Measurements from ENCODE around the gene HDAC4. TPM values are rescaled to one million over a fixed set of nuclear protein-coding genes. Genes with fewer than 3 reads are reported as not detected.
"Not testable (repeated sequence)": the region's sequence is repeated elsewhere in the genome, so short reads cannot be mapped to it uniquely, and the experiment has no call there.

The HDAC4 gene
- total RNA-seq (2022): 21.8 and 23.8 TPM in 2 replicates
- percentile 57 among the genes with signal in this experiment for Bru-seq, nascent RNA
- percentile 61 among the genes with signal in this experiment for BruChase-seq, experiment 1, labeled RNA remaining after a 6-hour chase
- BruChase-seq, experiment 2, labeled RNA remaining after a 2-hour chase: percentile 57 among the genes with signal in this experiment
- long read RNA-seq, full-length matches to known transcripts: 2 of 24 reads
- long read RNA-seq, partial matches to known transcripts: 8 of 24 reads
- long read RNA-seq, other reads (novel, unspliced or antisense): 14 of 24 reads

- H3K4me1 Mint-ChIP-seq (ENCODE audit: insufficient read depth, unreplicated experiment): peaks cover 12% of the 10 kb centered on the region
- peaks cover 21% of the 10 kb centered on the region for H3K36me3 Mint-ChIP-seq (ENCODE audit: insufficient read depth, unreplicated experiment)
- peak within 1 kb of the TSS; percentile 100 for H3K27ac Mint-ChIP-seq (ENCODE audit: low read depth, unreplicated experiment)
- ChIA-PET POLR2A (interaction anchor here (0.6 to 2.4 kb wide), 28 partner anchors 8 to 624 kb away, joined by 3 to 22 read pairs (median 4); partner anchors contain the start of gene TWIST2), CTCF (interaction anchor here (0.6 kb wide), 1 partner anchor 20 kb away, joined by 3 read pairs; no protein-coding TSS in a partner anchor)
- TF ChIP-seq CTCF (IDR thresholded peaks at IDR 0.05; ENCODE audit: unreplicated experiment): no peak
- peak within 1 kb of the TSS; percentile 83 for H3K4me3 Mint-ChIP-seq (ENCODE audit: unreplicated experiment)
- intact Hi-C loops (cut with micrococcal nuclease): loop anchor here (2.0 kb wide), 3 partner anchors 44 to 134 kb away; no protein-coding TSS in a partner anchor
- BruUV-seq (replicated peaks): no TSS peak
- H3K9me3 Mint-ChIP-seq (ENCODE audit: unreplicated experiment): no peaks in the 10 kb centered on the region
- H3K27me3 Mint-ChIP-seq (ENCODE audit: insufficient read depth, unreplicated experiment): no peaks in the 10 kb centered on the region
- no peak for DNase-seq (ENCODE audit: unreplicated experiment)
These were observed at the start of gene HDAC4 for GRCh38 chr2:239400596-239401066. Gene HDAC4 (minus strand): TSS chr2:239401020. CDS start chr2:239352699, 48,321 bp downstream.

- H3K27ac Mint-ChIP-seq (ENCODE audit: low read depth, unreplicated experiment); CTCF ChIA-PET; H3K36me3 Mint-ChIP-seq (ENCODE audit: insufficient read depth, unreplicated experiment); H3K9me3 Mint-ChIP-seq (ENCODE audit: unreplicated experiment); DNase-seq (ENCODE audit: unreplicated experiment); intact Hi-C loops (cut with micrococcal nuclease); POLR2A ChIA-PET; BruUV-seq (replicated peaks); H3K4me3 Mint-ChIP-seq (ENCODE audit: unreplicated experiment): not testable (repeated sequence)
- Mint-ChIP-seq H3K27me3 (ENCODE audit: insufficient read depth, unreplicated experiment) (peaks cover 40% of the 10 kb centered on the region), H3K4me1 (ENCODE audit: insufficient read depth, unreplicated experiment) (peaks cover 14% of the 10 kb centered on the region)
These were observed 48.6 kb upstream of the HDAC4 start for GRCh38 chr2:239449468-239449867.

GRCh38 chr2:239445771-239446524 is 45.1 kb upstream of the HDAC4 start:
- H3K36me3 Mint-ChIP-seq (ENCODE audit: insufficient read depth, unreplicated experiment): no peaks in the 10 kb centered on the region
- BruUV-seq (replicated peaks): no TSS peak
- POLR2A ChIA-PET: interaction anchor here (0.6 to 1.4 kb wide), 7 partner anchors 8 to 726 kb away, joined by 3 to 4 read pairs (median 3); no protein-coding TSS in a partner anchor
- no peaks in the 10 kb centered on the region for H3K9me3 Mint-ChIP-seq (ENCODE audit: unreplicated experiment)
- no peak overlapping the region for H3K27ac Mint-ChIP-seq (ENCODE audit: low read depth, unreplicated experiment)
- no peak overlapping the region for H3K4me3 Mint-ChIP-seq (ENCODE audit: unreplicated experiment)
- H3K27me3 Mint-ChIP-seq (ENCODE audit: insufficient read depth, unreplicated experiment): peaks cover 6% of the 10 kb centered on the region
- peak; percentile 20 for DNase-seq (ENCODE audit: unreplicated experiment)
- H3K4me1 Mint-ChIP-seq (ENCODE audit: insufficient read depth, unreplicated experiment): peaks cover 26% of the 10 kb centered on the region
- CTCF ChIA-PET: interaction anchor here (0.7 kb wide), 1 partner anchor 34 kb away, joined by 3 read pairs; no protein-coding TSS in a partner anchor
- intact Hi-C loops (cut with micrococcal nuclease): loop anchor here (1.0 to 2.0 kb wide), 2 partner anchors 19 to 45 kb away; partner anchors contain the start of gene HDAC4
- TF ChIP-seq CTCF (IDR thresholded peaks at IDR 0.05; ENCODE audit: unreplicated experiment): no peak

GRCh38 chr2:239444626-239445577 is 44.1 kb upstream of the HDAC4 start:
- no peaks in the 10 kb centered on the region for H3K9me3 Mint-ChIP-seq (ENCODE audit: unreplicated experiment)
- peaks cover 10% of the 10 kb centered on the region for H3K27me3 Mint-ChIP-seq (ENCODE audit: insufficient read depth, unreplicated experiment)
- H3K36me3 Mint-ChIP-seq (ENCODE audit: insufficient read depth, unreplicated experiment): no peaks in the 10 kb centered on the region
- ChIA-PET POLR2A (interaction anchor here (0.6 to 1.4 kb wide), 11 partner anchors 12 to 725 kb away, joined by 3 to 4 read pairs (median 3); partner anchors contain the start of gene HDAC4), CTCF (interaction anchor here (0.6 kb wide), 1 partner anchor 174 kb away, joined by 3 read pairs; no protein-coding TSS in a partner anchor)
- intact Hi-C loops (cut with micrococcal nuclease): loop anchor here (1.0 to 2.0 kb wide), 2 partner anchors 20 to 44 kb away; partner anchors contain the start of gene HDAC4
- peak; percentile 97 for DNase-seq (ENCODE audit: unreplicated experiment)
- H3K4me1 Mint-ChIP-seq (ENCODE audit: insufficient read depth, unreplicated experiment): peaks cover 26% of the 10 kb centered on the region
- peak overlapping the region; percentile 73 for H3K27ac Mint-ChIP-seq (ENCODE audit: low read depth, unreplicated experiment)
- TF ChIP-seq CTCF (IDR thresholded peaks at IDR 0.05; ENCODE audit: unreplicated experiment): no peak
- no TSS peak for BruUV-seq (replicated peaks)
- peak overlapping the region; percentile 60 for H3K4me3 Mint-ChIP-seq (ENCODE audit: unreplicated experiment)
